ENCODE data around the gene HNRNPAB.

GRCh38 chr5:178182158-178182876, 22.0 kb upstream of the HNRNPAB start:
- TF ChIP-seq, protein P1, sequence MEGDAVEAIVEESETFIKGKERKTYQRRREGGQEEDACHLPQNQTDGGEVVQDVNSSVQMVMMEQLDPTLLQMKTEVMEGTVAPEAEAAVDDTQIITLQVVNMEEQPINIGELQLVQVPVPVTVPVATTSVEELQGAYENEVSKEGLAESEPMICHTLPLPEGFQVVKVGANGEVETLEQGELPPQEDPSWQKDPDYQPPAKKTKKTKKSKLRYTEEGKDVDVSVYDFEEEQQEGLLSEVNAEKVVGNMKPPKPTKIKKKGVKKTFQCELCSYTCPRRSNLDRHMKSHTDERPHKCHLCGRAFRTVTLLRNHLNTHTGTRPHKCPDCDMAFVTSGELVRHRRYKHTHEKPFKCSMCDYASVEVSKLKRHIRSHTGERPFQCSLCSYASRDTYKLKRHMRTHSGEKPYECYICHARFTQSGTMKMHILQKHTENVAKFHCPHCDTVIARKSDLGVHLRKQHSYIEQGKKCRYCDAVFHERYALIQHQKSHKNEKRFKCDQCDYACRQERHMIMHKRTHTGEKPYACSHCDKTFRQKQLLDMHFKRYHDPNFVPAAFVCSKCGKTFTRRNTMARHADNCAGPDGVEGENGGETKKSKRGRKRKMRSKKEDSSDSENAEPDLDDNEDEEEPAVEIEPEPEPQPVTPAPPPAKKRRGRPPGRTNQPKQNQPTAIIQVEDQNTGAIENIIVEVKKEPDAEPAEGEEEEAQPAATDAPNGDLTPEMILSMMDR (IDR thresholded peaks at IDR 0.05), result no peak
- TF ChIP-seq POLR2A (IDR thresholded peaks at IDR 0.05), result no peak

All from right lobe of liver (tissue), 4 donors.